ENCODE results near the gene RAB17.

The RAB17 gene

GRCh38 chr2:237590272-237591140 lies at the start of gene RAB17:
RAB17 (minus strand) TSS chr2:237590734; CDS start chr2:237586154, 4,580 bp downstream.
- peaks cover 48% of the 10 kb centered on the region for H3K27me3 Mint-ChIP-seq
- H3K36me3 Mint-ChIP-seq: no peaks in the 10 kb centered on the region
- DNase-seq: no peak
- no peak within 1 kb of the TSS for H3K4me3 Mint-ChIP-seq
- CTCF ChIA-PET: interaction anchor here (0.9 kb wide), 1 partner anchor 12 kb away, joined by 3 read pairs; no protein-coding TSS in a partner anchor
- H3K4me1 Mint-ChIP-seq: peaks cover 16% of the 10 kb centered on the region
- H3K27ac Mint-ChIP-seq: no peak within 1 kb of the TSS
- H3K9me3 Mint-ChIP-seq: no peaks in the 10 kb centered on the region

GRCh38 chr2:237639836-237640220 lies 49.3 kb upstream of the RAB17 start:
- peaks cover 6% of the 10 kb centered on the region for H3K9me3 Mint-ChIP-seq
- no peak overlapping the region for H3K27ac Mint-ChIP-seq
- H3K36me3 Mint-ChIP-seq: no peaks in the 10 kb centered on the region
- H3K27me3 Mint-ChIP-seq: peaks cover 33% of the 10 kb centered on the region
- peaks cover 5% of the 10 kb centered on the region for H3K4me1 Mint-ChIP-seq
- no peak overlapping the region for H3K4me3 Mint-ChIP-seq
- CTCF ChIA-PET: interaction anchor here (0.8 to 1.3 kb wide), 2 partner anchors 105 to 127 kb away, joined by 3 to 5 read pairs; no protein-coding TSS in a partner anchor
- no peak for DNase-seq

- no peak overlapping the region for H3K4me3 Mint-ChIP-seq
- H3K27ac Mint-ChIP-seq: no peak overlapping the region
- H3K36me3 Mint-ChIP-seq: no peaks in the 10 kb centered on the region
- peaks cover 5% of the 10 kb centered on the region for H3K4me1 Mint-ChIP-seq
- H3K27me3 Mint-ChIP-seq: peaks cover 31% of the 10 kb centered on the region
- CTCF ChIA-PET: interaction anchor here (0.8 to 1.3 kb wide), 2 partner anchors 105 to 126 kb away, joined by 3 to 5 read pairs; no protein-coding TSS in a partner anchor
- no peak for DNase-seq
- peaks cover 7% of the 10 kb centered on the region for H3K9me3 Mint-ChIP-seq
Measured at GRCh38 chr2:237639052-237639835, 48.7 kb upstream of the RAB17 start.

- H3K9me3 Mint-ChIP-seq: peaks cover 7% of the 10 kb centered on the region
- DNase-seq: no peak
- H3K4me1 Mint-ChIP-seq: peaks cover 5% of the 10 kb centered on the region
- H3K36me3 Mint-ChIP-seq: no peaks in the 10 kb centered on the region
- peaks cover 32% of the 10 kb centered on the region for H3K27me3 Mint-ChIP-seq
- CTCF ChIA-PET: no interaction called here
- no peak overlapping the region for H3K4me3 Mint-ChIP-seq
- H3K27ac Mint-ChIP-seq: no peak overlapping the region
Measured at GRCh38 chr2:237638176-237638575, 47.6 kb upstream of the RAB17 start.

- Mint-ChIP-seq H3K4me3 (no peak overlapping the region), H3K27ac (no peak overlapping the region), H3K4me1 (peaks cover 5% of the 10 kb centered on the region), H3K9me3 (peaks cover 7% of the 10 kb centered on the region), H3K36me3 (no peaks in the 10 kb centered on the region), H3K27me3 (peaks cover 38% of the 10 kb centered on the region)
- CTCF ChIA-PET: no interaction called here
- no peak for DNase-seq
Measured at GRCh38 chr2:237637429-237638135, 47.0 kb upstream of the RAB17 start.

- peaks cover 42% of the 10 kb centered on the region for H3K27me3 Mint-ChIP-seq
- H3K27ac Mint-ChIP-seq: no peak overlapping the region
- CTCF ChIA-PET: no interaction called here
- no peak overlapping the region for H3K4me3 Mint-ChIP-seq
- H3K9me3 Mint-ChIP-seq: peaks cover 7% of the 10 kb centered on the region
- H3K4me1 Mint-ChIP-seq: peaks cover 5% of the 10 kb centered on the region
- H3K36me3 Mint-ChIP-seq: no peaks in the 10 kb centered on the region
- DNase-seq: no peak
Measured at GRCh38 chr2:237636578-237636977, 46.0 kb upstream of the RAB17 start.

- Mint-ChIP-seq H3K36me3 (no peaks in the 10 kb centered on the region), H3K27me3 (peaks cover 61% of the 10 kb centered on the region), H3K4me3 (no peak overlapping the region), H3K9me3 (peaks cover 7% of the 10 kb centered on the region), H3K27ac (no peak overlapping the region), H3K4me1 (peaks cover 15% of the 10 kb centered on the region)
- DNase-seq: no peak
- CTCF ChIA-PET: no interaction called here
Measured at GRCh38 chr2:237633061-237633561, 42.6 kb upstream of the RAB17 start.

- Mint-ChIP-seq H3K4me1 (peaks cover 18% of the 10 kb centered on the region), H3K36me3 (no peaks in the 10 kb centered on the region), H3K27ac (no peak overlapping the region), H3K4me3 (no peak overlapping the region), H3K9me3 (peaks cover 7% of the 10 kb centered on the region), H3K27me3 (peaks cover 66% of the 10 kb centered on the region)
- DNase-seq: no peak
- CTCF ChIA-PET: no interaction called here
Measured at GRCh38 chr2:237631801-237632585, 41.5 kb upstream of the RAB17 start.

GRCh38 chr2:237631007-237631785 lies 40.7 kb upstream of the RAB17 start:
- CTCF ChIA-PET: no interaction called here
- Mint-ChIP-seq H3K27me3 (peaks cover 69% of the 10 kb centered on the region), H3K9me3 (peaks cover 2% of the 10 kb centered on the region), H3K4me3 (no peak overlapping the region), H3K27ac (no peak overlapping the region), H3K36me3 (no peaks in the 10 kb centered on the region), H3K4me1 (peaks cover 18% of the 10 kb centered on the region)
- no peak for DNase-seq

GRCh38 chr2:237630216-237631000 lies 39.9 kb upstream of the RAB17 start:
- no peak for DNase-seq
- CTCF ChIA-PET: no interaction called here
- Mint-ChIP-seq H3K9me3 (peaks cover 2% of the 10 kb centered on the region), H3K27me3 (peaks cover 76% of the 10 kb centered on the region), H3K4me1 (peaks cover 18% of the 10 kb centered on the region), H3K4me3 (no peak overlapping the region), H3K27ac (no peak overlapping the region), H3K36me3 (no peaks in the 10 kb centered on the region)

- peaks cover 80% of the 10 kb centered on the region for H3K27me3 Mint-ChIP-seq
- no peak overlapping the region for H3K27ac Mint-ChIP-seq
- CTCF ChIA-PET: no interaction called here
- DNase-seq: no peak
- H3K36me3 Mint-ChIP-seq: no peaks in the 10 kb centered on the region
- no peak overlapping the region for H3K4me3 Mint-ChIP-seq
- H3K4me1 Mint-ChIP-seq: peaks cover 18% of the 10 kb centered on the region
- no peaks in the 10 kb centered on the region for H3K9me3 Mint-ChIP-seq
Measured at GRCh38 chr2:237629739-237630138, 39.2 kb upstream of the RAB17 start.

GRCh38 chr2:237629188-237629534 lies 38.6 kb upstream of the RAB17 start:
- Mint-ChIP-seq H3K9me3 (no peaks in the 10 kb centered on the region), H3K4me3 (no peak overlapping the region), H3K4me1 (peaks cover 18% of the 10 kb centered on the region), H3K36me3 (no peaks in the 10 kb centered on the region), H3K27ac (no peak overlapping the region), H3K27me3 (peaks cover 85% of the 10 kb centered on the region)
- CTCF ChIA-PET: no interaction called here
- DNase-seq: no peak

Measured in activated naive CD4-positive, alpha-beta T cell treated with anti-CD3 and anti-CD28 coated beads, Interleukin-2, amount 10 ng/mL, durations not matched to agents 7 days and 5 days (primary cell).